GM12891 (cell line): ENCODE results near the gene SLC7A1.

Experiments
- PAX5 ChIP-seq: IDR thresholded peaks from 2 replicates; pipeline ENCODE4 v1.6.1; 2011; ENCODE audit warnings: low read length, moderate library complexity, mild to moderate bottlenecking; ENCODE audit not compliant: insufficient read depth, severe bottlenecking
- POLR2A ChIP-seq: IDR thresholded peaks from 2 replicates; pipeline ENCODE4 v1.6.1; 2011; ENCODE audit warnings: low read depth, low read length, control low read depth
- POLR2AphosphoS5 ChIP-seq: IDR thresholded peaks from 2 replicates; pipeline ENCODE4 v1.6.1; 2011; ENCODE audit warnings: low read depth, low read length, control low read depth
- POU2F2 ChIP-seq: IDR thresholded peaks from 2 replicates; pipeline ENCODE4 v1.6.1; 2011; ENCODE audit warnings: low read depth, mild to moderate bottlenecking, control low read depth, low read length, moderate library complexity
- SPI1 ChIP-seq: IDR thresholded peaks from 2 replicates; pipeline ENCODE4 v1.6.1; 2011; ENCODE audit warnings: low read depth, low read length, control low read depth
- TAF1 ChIP-seq: IDR thresholded peaks from 2 replicates; pipeline ENCODE4 v1.6.1; 2011; ENCODE audit warnings: low read depth, low read length, control low read depth

- TF ChIP-seq POLR2AphosphoS5, result no peak
- no peak for TF ChIP-seq POLR2A
- TF ChIP-seq SPI1, result no peak
- no peak for TF ChIP-seq TAF1
- TF ChIP-seq POU2F2, result no peak
- no peak for TF ChIP-seq PAX5
Measured at GRCh38 chr13:29483211-29483610, 112.3 kb downstream of the SLC7A1 start.
